Retina (tissue), 1 donor: ENCODE measurements around the gene IGSF3.

Experiments used
- DNase-seq: peaks from one replicate; pipeline ENCODE4 v3.0.0-alpha.2; 2016

The IGSF3 gene

GRCh38 chr1:116667575-116668105 lies at the start of gene IGSF3:
TSS of gene IGSF3 (minus strand) at chr1:116667733. CDS start at chr1:116666326, 1,407 bp downstream.
- peak; percentile 71 for DNase-seq

- DNase-seq: no peak
Measured at GRCh38 chr1:116717318-116717717, 49.8 kb upstream of the IGSF3 start.

- no peak for DNase-seq
Measured at GRCh38 chr1:116716391-116716790, 48.9 kb upstream of the IGSF3 start.

DNA sequence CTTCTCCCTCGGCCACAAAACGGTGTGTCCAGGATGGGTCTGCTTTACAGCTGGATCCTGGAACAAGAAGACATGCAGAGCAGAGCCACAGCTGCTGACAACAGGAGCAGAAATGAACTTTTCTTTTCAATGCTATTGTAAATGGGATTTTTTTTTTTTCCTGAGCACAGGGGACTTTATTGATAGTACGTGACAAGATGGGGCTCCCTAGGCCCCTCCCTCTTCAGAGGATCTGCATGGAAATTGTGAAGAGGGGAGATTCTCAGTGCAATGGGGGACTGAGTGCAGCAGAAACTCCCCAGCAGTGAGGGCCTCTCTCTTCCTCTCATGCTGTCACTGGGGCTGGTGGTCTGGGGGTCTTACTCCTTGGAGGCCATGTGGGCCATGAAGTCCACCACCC lies 45.9 kb upstream of the IGSF3 start:
- DNase-seq: no peak

GRCh38 chr1:116712510-116712909 lies 45.0 kb upstream of the IGSF3 start:
- DNase-seq: no peak

DNA sequence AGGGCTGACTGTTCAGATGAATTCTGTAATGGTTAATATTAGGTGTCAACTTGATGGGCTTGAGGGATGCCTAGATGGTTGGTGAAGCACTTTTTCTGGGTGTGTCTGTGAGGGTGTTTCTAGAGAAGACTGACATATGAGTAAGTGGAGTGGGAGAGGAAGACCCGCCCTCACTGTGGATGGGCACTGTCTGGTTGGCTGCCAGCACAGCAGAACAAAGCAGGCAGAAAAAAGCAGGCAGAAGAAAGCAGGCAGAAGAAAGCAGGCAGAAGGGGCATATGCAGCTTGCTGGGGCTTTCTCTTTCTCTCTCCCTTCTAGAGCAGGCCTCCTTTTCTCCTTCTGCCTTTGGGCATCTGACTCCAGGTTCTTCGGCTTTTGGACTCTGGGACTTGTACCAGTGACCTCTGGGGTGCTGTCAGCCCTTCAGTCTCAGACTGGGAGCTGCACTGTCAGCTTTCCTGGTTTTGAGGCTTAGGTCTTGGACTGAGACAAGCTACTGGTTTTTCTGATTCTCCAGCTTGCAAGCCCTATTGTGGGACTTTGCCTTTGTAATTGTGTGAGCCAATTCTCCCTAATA lies 43.8 kb upstream of the IGSF3 start:
- DNase-seq: peak; percentile 54

DNA sequence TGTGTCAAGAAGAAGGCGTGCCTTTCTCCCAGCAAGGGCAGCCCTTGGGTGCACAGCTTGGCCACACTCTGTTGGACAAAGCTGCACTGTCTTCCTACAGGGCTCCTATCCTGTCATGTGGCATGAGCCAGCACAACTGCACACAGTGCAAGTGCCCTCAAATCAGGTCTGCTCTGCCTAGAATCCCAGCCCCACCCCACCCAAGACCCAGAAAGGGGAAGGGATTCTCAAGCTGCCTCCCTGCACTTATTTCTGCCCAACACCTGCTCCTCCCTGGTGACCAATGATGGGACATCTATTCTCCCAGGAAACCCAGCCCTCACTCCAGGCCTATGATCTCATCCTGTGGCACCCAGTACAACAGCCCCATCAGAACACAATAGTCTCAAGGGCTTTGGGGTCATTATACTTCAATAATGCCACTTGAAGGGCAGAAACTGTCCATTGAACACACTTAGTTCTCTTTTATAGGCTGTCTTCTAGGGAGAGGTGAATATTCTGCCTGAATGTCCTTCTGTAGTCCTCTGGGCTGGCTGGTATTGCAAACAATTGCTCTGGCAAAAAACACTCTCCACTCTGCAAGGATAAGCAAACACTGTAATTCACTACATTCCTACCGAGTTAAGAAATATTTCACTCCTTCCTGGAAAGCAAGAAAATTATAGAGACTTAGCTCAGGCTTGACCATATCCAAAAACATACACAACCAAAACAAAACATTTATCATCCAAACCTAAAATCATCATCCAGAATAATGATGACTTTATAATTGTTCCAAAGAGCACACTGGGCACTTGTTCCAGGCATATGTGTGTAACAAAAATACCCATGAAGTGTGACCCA lies 43.1 kb upstream of the IGSF3 start:
- DNase-seq: no peak

DNA sequence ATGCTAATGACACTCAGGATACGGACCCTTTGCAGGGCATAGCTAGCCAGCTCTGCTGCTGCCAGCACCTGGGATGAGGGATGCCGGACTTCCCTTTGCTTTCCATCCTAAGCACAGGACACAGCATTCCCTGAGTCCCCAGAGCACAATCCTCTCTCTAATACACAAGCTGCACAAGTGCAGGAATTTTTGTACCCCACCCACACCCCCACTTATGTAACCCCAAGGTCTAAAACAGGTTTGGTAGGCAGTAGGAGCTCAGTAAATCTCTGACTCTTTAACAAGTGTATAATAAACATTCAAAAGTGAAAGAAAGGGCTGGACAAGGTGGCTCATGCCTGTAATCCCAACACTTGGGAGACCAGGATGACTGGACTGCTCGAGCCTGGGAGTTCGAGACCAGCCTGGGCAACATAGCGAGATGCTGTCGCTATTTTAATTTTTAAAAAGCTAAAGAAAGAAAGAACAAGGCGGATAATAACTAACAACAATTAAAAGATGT lies 42.2 kb upstream of the IGSF3 start:
- no peak for DNase-seq

DNA sequence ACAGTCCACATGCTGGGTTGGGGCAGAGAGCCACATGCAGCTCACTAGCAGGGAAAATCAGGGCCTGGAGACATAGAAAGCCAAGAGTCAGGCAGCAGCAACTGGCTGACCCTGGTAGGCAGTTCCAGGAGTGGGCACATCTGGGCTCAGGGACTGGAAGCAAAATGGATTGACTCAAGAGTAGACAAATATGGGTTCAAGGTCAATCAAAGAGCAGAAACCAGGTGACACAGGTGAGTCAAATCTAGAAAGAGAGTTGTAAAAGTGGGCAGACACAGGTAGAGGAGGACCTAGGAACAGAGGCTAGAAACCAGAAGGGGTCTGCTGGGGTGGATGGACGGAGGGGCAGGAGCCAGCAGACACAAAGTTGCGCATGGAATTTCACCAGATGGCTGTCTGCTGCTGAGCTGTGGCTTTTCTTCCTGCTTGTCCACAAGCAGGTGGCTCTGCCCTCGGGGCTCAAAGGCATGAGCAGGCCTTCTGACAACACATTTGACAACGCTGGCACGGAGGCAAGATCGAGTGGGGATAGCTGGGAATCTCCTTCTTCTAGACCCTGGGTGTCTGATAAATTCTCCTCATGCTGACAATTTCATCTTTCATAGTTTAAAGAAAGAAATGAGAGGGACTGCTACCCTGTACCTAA lies 40.8 kb upstream of the IGSF3 start:
- no peak for DNase-seq

GRCh38 chr1:116706841-116707240 lies 39.3 kb upstream of the IGSF3 start:
- DNase-seq: no peak

- DNase-seq: no peak
Measured at GRCh38 chr1:116706123-116706522, 38.6 kb upstream of the IGSF3 start.

DNA sequence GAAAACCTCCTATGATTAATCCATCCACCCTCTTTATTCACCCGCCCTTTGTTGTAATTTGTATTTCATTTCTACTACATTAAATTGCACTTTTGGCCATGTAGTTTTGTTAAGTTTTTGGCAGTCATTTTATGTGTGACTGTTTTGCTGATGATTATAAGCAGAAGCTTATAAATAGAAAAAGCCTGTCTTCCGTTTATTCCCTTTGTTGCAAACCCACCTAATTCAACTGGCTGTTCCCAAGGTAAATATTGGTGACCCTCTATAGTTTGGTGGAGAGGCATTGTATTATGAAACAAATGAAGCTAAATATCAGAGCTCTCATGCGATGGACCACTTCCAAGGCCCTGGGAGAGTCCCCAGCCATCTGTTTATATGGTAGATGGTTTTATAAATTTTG lies 36.7 kb upstream of the IGSF3 start:
- DNase-seq: no peak

DNA sequence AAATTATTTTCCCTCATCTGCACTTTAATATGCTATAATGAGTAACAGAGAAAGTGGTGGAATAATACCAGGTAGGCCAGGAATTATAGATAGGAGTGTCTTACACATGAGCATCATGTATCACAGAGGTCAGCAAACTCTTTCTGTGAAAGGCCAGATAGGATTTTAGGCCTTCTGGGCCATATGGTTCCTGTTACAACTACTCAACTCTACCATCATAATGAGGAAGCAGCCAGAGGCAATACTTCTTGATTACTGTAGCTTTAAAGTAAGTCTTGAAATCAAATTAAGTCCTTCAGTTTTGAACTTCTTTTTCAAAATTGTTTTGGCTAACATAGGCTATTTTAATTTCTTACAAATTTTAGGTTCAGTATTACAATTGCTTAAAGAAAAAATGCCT lies 32.1 kb upstream of the IGSF3 start:
- no peak for DNase-seq

DNA sequence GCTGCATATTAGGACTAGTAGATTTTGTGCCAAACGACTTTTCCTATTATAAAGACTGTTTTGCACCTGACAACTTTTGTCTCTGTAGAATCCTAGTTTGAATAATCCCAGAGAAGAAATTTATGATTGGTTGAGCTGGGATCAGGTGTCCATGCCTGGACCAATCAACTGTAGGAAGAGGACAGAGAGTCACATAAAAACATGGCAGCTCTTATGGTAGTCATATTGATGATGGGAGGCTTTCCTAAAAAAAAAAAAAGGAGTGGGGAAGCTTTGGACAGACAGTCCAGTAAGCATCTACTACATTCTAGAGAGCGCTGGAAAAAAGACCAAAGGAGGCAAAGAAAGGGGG lies 30.7 kb upstream of the IGSF3 start:
- no peak for DNase-seq

GRCh38 chr1:116697548-116698243 lies 30.2 kb upstream of the IGSF3 start:
- DNase-seq: no peak

- DNase-seq: no peak
Measured at GRCh38 chr1:116694524-116694923, 27.0 kb upstream of the IGSF3 start.

- no peak for DNase-seq
Measured at GRCh38 chr1:116693759-116694480, 26.4 kb upstream of the IGSF3 start.

DNA sequence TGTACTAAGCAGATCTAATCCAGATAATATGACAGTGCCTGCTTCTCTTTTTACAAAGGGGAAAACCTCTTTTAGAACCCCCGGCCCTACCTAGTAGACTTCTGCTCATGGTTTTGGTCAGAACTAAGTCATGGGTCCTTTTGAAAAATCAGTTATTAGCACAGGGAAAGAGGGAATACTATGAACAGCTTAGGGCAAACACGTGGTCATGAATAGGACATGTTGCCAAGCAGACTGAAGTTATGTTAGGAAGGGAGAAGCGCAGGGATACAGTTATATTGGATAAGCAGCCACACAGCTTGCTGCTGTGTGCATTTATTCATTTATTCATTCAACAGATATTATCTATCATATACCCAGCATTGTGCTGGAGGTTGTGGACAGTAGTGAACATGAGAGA lies 25.3 kb upstream of the IGSF3 start:
- DNase-seq: no peak

DNA sequence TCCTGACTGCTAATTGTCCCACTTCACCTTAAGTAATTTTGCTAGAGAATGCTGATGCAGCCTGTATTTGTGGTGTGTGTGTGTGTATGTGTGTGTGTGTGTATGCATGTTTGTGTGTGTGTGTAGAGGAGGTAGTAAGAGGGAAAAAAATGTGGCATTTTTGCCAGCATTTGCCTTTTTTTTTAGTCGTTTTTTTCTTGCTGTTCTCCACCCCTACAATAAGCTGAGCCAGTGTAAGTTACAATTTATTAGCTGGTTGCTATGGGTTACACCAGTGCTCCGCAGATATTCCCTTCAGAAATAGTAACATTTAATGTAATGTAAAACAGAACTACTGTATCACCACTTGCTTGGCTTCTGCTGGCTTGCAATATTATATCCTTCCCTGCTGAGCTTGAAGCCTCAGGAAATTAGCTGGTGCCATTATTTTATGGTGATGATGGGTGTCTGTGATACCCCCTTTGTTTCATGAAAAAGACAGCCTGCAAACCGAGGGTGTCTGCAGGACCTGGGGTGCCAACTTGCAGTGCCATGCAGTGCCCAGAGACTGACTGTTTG lies 23.4 kb upstream of the IGSF3 start:
- no peak for DNase-seq

DNA sequence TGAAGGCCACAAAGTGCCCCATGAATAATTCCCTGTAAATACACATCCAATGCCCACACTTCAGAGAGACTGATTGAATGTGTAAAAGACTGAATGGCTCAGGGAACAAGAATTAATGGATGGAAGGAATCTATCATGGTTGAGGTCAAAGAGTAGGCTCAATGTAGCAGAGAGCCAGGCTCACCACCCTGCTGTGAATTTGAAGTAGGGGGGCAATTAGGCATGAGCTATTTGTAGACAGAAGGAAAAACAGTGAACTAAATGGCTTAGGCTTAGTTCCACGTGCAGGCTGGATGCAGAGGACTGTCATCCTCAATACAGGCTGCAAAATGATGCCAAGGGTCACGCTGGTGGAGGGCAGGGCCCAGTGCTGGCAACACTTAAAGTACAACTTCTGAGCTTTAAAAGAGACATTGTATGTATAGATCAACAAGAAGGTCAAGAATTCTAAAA lies 22.9 kb upstream of the IGSF3 start:
- no peak for DNase-seq

DNA sequence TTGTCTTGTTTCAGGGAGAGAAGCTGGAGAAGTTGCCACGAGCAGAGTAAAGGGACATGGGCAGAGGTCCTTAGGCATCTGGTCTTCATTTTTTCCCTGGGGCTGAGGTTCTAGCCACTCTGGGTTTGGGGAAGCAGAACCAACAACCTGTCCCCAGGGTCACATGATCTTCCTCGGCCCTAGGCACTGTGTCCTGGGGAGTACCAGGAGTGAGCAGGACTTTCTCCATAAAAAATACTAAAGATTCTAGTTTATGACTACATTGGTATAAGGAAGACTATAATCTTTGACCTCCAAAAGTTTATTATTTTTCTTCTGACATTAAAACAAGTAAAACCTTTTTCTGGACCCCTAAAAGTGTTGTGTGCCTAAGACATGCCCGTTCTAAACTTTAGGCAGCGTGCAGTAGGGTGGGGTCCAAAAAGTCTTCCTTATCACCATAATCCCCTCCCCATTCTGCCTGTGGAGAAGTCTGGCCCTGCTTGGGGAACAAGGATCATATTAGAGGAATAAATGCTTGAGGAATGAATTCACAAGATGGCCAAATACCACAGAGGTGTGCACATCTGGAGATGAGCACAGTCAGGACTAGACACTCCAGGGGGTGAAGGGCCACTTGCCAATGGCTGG lies 19.3 kb upstream of the IGSF3 start:
- no peak for DNase-seq

GRCh38 chr1:116686175-116686574 lies 18.6 kb upstream of the IGSF3 start:
- no peak for DNase-seq
